ENCODE measurements around the gene CFAP410. TPM values are rescaled to one million over a fixed set of nuclear protein-coding genes. Genes with fewer than 3 reads are reported as not detected.
A peak's percentile ranks its signal among the peaks of the same experiment; 100 is the strongest.

CFAP410 gene
- total and polyA plus RNA-seq, 2 of the 13 experiments (the other 11 are each of a cell fraction or from before 2014, with no cell fraction given): 8.0 to 20.1 TPM

- TF ChIP-seq ZNF333 (CRISPR knock-in tag; IDR thresholded peaks at IDR 0.05; ENCODE audit: borderline replicate concordance) (0 out of 2 replicates have a peak, but pooled peaks have one; percentile 68), ZFX (CRISPR knock-in tag; IDR thresholded peaks at IDR 0.05; ENCODE audit: low read depth) (no peak; the same call in none of the 2 replicates), ZBTB34 (CRISPR knock-in tag; IDR thresholded peaks at IDR 0.05) (no peak), FOSL1 (CRISPR knock-in tag; IDR thresholded peaks at IDR 0.05; ENCODE audit: borderline replicate concordance) (no peak), SYNCRIP (IDR thresholded peaks at IDR 0.05; ENCODE audit: insufficient read depth, low read depth, low read length) (no peak), ZEB1 (IDR thresholded peaks at IDR 0.05; ENCODE audit: insufficient replicate concordance, low read depth) (no peak), ZNF431 (CRISPR knock-in tag; IDR thresholded peaks at IDR 0.05; ENCODE audit: borderline replicate concordance, low read depth) (0 out of 2 replicates have a peak, but pooled peaks have one; percentile 14), ZNF382 (CRISPR knock-in tag; IDR thresholded peaks at IDR 0.05; ENCODE audit: borderline replicate concordance) (no peak), MXD1 (CRISPR knock-in tag; IDR thresholded peaks at IDR 0.05) (peak; percentile 52), ZNF550 (CRISPR knock-in tag; IDR thresholded peaks at IDR 0.05; ENCODE audit: borderline replicate concordance) (no peak), MED8 (CRISPR knock-in tag; IDR thresholded peaks at IDR 0.05; ENCODE audit: insufficient replicate concordance) (peak; percentile 57), TBX3 (IDR thresholded peaks at IDR 0.05; ENCODE audit: borderline replicate concordance) (no peak), ZNF768 (CRISPR knock-in tag; IDR thresholded peaks at IDR 0.05) (no peak), NR1H2 (CRISPR knock-in tag; IDR thresholded peaks at IDR 0.05; ENCODE audit: borderline replicate concordance, low read depth) (no peak), ZNF713 (CRISPR knock-in tag; IDR thresholded peaks at IDR 0.05) (0 out of 2 replicates have a peak, but pooled peaks have one; percentile 46), ZBTB2 (CRISPR knock-in tag; IDR thresholded peaks at IDR 0.05; ENCODE audit: low read depth) (peak; percentile 39; the same call in 1 of the 2 replicates), TCF12 (IDR thresholded peaks at IDR 0.05) (no peak), TCF12 (CRISPR knock-in tag; IDR thresholded peaks at IDR 0.05) (0 out of 2 replicates have a peak, but pooled peaks have one; percentile 19), CTCF (CRISPR knock-in tag; IDR thresholded peaks at IDR 0.05) (no peak; the same call in 1 of the 2 replicates), GATA4 (IDR thresholded peaks at IDR 0.05; ENCODE audit: borderline replicate concordance, low read depth) (no peak), CREBL2 (CRISPR knock-in tag; IDR thresholded peaks at IDR 0.05; ENCODE audit: borderline replicate concordance) (no peak), POLR2G (IDR thresholded peaks at IDR 0.05; ENCODE audit: low read depth, low read length) (peak; percentile 66), ZNF746 (CRISPR knock-in tag; IDR thresholded peaks at IDR 0.05) (peak; percentile 15; the same call in 1 of the 2 replicates)
Observed at GRCh38 chr21:44300262-44300959, 38.8 kb downstream of the CFAP410 start (continued).
